ENCODE results near the gene KICS2. TPM values are rescaled to one million over a fixed set of nuclear protein-coding genes. Genes with fewer than 3 reads are reported as not detected.

The KICS2 gene
- total and polyA plus RNA-seq, 2 of the 8 experiments (the other 6 are each of a cell fraction or from before 2014, with no cell fraction given), result 5.6 to 9.5 TPM

DNA sequence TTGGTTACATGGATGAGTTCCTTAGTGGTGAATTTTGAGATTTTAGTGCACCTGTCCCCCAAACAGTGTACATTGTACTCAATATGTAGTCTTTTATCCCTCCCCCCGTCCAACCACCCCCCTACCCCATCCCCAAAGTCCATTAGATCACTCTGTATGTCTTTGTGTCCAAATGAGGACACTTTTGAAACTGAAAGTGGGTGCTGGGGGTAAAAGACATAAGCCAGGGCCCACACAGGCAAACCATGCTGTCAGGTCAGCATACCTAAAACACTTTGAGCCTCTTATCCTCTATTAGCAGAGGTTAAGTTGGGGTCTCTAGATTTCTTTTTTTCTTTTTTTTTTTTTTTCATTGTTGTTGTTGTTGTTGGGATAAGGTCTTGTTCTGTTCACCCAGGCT, 31.3 kb upstream of the KICS2 start:
- Histone ChIP-seq H2AFZ (ENCODE audit: low read length) (no peak overlapping the region), H2AK5ac (ENCODE audit: low read depth, low read length) (no peak overlapping the region), H2BK15ac (ENCODE audit: low read length) (no peak overlapping the region), H4K20me1 (replicated peaks in 1 of 2; ENCODE audit: control insufficient read depth in 1 of 2, insufficient read depth in 2 of 2, low read length in 2 of 2) (no peaks in the 10 kb centered on the region), H3K36me3 (ENCODE audit: control insufficient read depth in 2 of 4, insufficient read depth in 4 of 4, low read length in 3 of 4) (no peaks in the 10 kb centered on the region), H3K4me1 (replicated peaks in 1 of 4; ENCODE audit: control insufficient read depth in 3 of 4, insufficient read depth in 4 of 4, low read length in 3 of 4) (peaks cover 0 to 2% (median 0%) of the 10 kb centered on the region in 4 experiments; a peak in 1 of 7 replicates), H3K9me3 (ENCODE audit: insufficient read depth in 2 of 2, low read depth in 1 of 2, low read length in 1 of 2) (no peaks in the 10 kb centered on the region), H2BK5ac (ENCODE audit: low read depth, low read length) (no peak overlapping the region), H3K9ac (replicated peaks in 1 of 4; ENCODE audit: extremely low read depth in 1 of 4, low read depth in 3 of 4, low read length in 3 of 4) (no peak overlapping the region), H3K18ac (ENCODE audit: extremely low read depth, low read length) (no peak overlapping the region), H4K8ac (ENCODE audit: extremely low read depth, insufficient read depth, low read length) (no peak overlapping the region), H3K79me1 (ENCODE audit: low read depth, low read length) (no peaks in the 10 kb centered on the region), H3K14ac (ENCODE audit: insufficient read length) (no peak overlapping the region), H3K27me3 (replicated peaks in 1 of 4; ENCODE audit: control insufficient read depth in 3 of 4, extremely low read depth in 1 of 4, insufficient read depth in 3 of 4, low read length in 3 of 4) (no peaks in the 10 kb centered on the region), H2BK20ac (ENCODE audit: low read length) (no peak overlapping the region), H3K4ac (replicated peaks; ENCODE audit: insufficient read length, low read depth, low read length) (no peak overlapping the region), H3K23me2 (ENCODE audit: low read depth, low read length) (no peaks in the 10 kb centered on the region), H3K56ac (replicated peaks; ENCODE audit: insufficient read length, low read depth, low read length) (no peak overlapping the region), H3K79me2 (ENCODE audit: control insufficient read depth in 1 of 2, insufficient read depth in 2 of 2, low read length in 2 of 2) (no peaks in the 10 kb centered on the region), H3K23ac (ENCODE audit: insufficient read length) (no peak overlapping the region), H4K5ac (ENCODE audit: insufficient read length, low read depth, low read length) (no peak overlapping the region), H2BK120ac (replicated peaks; ENCODE audit: low read depth, low read length) (no peak overlapping the region), H3K27ac (ENCODE audit: low read depth, low read length) (no peak overlapping the region), H4K91ac (replicated peaks; ENCODE audit: insufficient read length, low read length) (no peak overlapping the region), H3K4me2 (ENCODE audit: insufficient read depth in 1 of 2, low read depth in 2 of 2, low read length in 2 of 2) (no peak overlapping the region), H3K4me3 (ENCODE audit: extremely low read depth in 1 of 4, insufficient read depth in 2 of 4, low read depth in 3 of 4, low read length in 4 of 4) (no peak overlapping the region), H2BK12ac (ENCODE audit: low read depth, low read length) (no peak overlapping the region)
- no peak for TF ChIP-seq POLR2A (IDR thresholded peaks at IDR 0.05; ENCODE audit: control extremely low read depth in 1 of 2, low read depth in 2 of 2, low read length in 2 of 2)
- no peak for TF ChIP-seq RNF2 (IDR thresholded peaks at IDR 0.05; ENCODE audit: borderline replicate concordance, low read depth, low read length, missing control alignments, poor library complexity, severe bottlenecking)
- TF ChIP-seq SAP30 (IDR thresholded peaks at IDR 0.05; ENCODE audit: insufficient read depth, insufficient replicate concordance, low read length), result no peak
- DNase-seq (ENCODE audit: low read depth in 1 of 2, low spot score in 2 of 2) (no peak), FAIRE-seq (no peak)
- ChIA-PET CTCF (ENCODE audit: partially characterized antibody) (interaction anchor here (2.0 to 5.0 kb wide), 2 partner anchors 409 to 428 kb away, joined by 8 to 33 read pairs; partner anchors contain the start of gene SRGAP1), POLR2A (ENCODE audit: partially characterized antibody) (no interaction called here)
- WGBS, 2 experiments (ENCODE audit: extremely low coverage in 1 of 2, insufficient coverage in 1 of 2, insufficient read length in 1 of 2, insufficient replicate concordance in 2 of 2, low coverage in 1 of 2, low lambda C conversion rate in 2 of 2, missing lambda C conversion rate in 1 of 2), result 67% methylated on average over 1 of the region's 1 CpG; no CpG with 5 or more reads in 1 of the 2 experiments
